Activated T-cell treated with anti-CD3 and anti-CD28 coated beads for 4 hours (primary cell): ENCODE data around the gene COL27A1.

Experiments used
- DNase-seq: peaks from one replicate; pipeline ENCODE4 v3.0.0-alpha.2; 2020

Gene COL27A1

DNA sequence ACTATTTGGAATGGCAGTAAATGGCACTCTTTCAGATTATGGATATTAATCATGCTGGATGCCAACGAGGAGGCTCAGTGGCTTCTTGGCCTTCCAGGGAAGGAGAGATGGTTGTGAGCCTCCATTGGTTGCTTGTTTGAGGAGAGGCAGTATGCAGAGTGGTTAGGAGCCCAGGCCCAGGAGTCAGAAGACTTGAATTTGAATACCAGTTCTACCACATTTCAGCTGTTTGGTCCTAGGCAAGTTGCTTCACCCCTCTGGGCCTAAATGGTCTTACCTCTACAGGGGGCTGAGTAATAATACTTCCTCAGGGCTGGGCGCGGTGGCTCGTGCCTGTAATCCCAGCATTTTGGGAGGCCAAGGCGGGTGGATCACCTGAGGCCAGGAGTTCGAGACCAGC, 52.5 kb downstream of the COL27A1 start:
- DNase-seq, result no peak

- DNase-seq, result no peak
Observed at GRCh38 chr9:114209151-114209550, 53.8 kb downstream of the COL27A1 start.

- DNase-seq, result no peak
Observed at GRCh38 chr9:114210136-114210535, 54.8 kb downstream of the COL27A1 start.

DNA sequence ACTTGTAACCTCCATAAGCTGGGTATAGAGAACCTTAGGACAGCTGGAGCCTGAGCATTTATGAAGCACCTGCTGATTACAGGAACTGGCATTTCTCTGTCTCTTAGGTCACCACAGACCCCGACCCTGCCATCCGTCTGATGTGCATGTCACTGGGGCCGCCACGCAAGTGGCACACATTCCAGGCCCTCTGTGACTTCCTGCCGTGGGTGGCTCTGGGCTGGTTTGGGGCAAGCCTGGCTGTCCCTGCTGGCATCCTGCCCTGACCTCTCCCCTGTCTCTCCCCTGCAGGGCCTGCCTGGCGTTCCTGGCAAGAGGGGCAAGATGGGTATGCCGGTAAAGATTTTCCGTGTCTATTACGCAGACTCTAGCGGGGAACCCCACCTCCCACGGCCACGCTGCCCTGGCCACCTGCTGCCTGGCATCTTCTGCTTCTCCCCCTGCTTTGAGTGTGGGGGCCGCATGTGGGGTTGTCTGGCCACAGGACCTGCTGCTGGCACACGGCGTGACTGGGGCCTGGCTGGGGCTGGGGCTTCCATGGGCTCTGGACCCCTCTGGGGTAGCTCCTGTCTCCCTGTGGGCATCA, 55.4 kb downstream of the COL27A1 start:
- DNase-seq, result no peak

DNA sequence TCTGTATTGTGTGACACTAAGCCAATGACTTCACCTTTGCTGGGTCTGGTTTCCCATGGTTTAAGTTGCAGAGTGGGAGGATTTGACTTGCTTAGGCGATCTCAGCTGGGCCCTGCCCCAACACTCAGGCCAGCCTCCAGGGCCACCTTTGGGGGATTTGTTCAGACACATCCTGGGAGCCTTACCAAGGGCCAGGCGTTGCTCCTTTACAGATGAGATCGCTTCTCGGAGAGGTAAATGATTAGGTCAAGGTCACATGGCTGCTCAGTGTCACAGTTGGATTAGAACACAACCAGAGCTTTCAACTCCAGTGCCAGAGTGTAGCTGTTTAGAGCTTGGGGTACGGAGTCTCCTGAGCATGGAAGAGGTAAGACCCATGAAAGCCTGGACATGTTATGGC, 57.5 kb downstream of the COL27A1 start:
- DNase-seq, result no peak

DNA sequence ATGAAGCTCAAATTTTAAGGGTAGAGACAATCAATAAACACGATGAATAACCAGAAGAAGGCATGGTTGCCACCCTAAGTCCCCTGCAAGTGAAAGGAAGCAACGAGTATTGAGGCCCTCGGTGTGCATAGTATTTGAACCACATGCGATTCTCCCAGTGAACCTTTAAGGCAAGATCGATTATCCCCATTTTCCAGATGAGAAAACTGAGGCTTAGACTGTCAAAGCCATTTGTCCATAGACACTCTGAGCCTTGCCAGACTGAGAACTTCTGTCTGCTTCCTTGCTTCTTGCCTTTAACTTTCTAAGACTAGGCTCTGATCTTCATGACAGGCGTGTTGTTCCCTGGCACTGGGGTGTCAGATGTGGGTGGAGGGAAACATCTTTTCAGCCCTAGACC, 58.2 kb downstream of the COL27A1 start:
- no peak for DNase-seq

DNA sequence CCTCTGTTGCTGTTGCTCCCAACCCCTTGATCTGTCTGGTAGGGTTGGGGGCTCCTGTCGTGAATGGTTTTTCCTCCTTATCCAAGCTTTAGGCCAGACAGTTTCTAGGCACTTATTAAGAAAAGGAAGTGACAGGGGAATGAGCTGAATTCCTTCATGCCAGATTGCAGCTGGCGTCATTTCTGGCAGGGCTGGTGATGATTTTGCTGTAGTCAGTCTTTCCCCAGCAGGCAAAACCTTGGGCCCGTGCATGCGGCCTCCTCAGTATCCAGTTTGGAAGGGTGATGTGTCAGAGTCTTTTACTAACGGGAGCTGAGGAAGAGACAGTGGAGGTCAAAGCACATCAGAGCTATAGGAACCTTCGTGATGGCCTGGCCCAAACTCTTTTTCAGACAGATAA, 58.8 kb downstream of the COL27A1 start:
- DNase-seq, result no peak

GRCh38 chr9:114214686-114215414, 59.5 kb downstream of the COL27A1 start:
- no peak for DNase-seq

- DNase-seq, result no peak
Observed at GRCh38 chr9:114216081-114216480, 60.7 kb downstream of the COL27A1 start.

GRCh38 chr9:114216976-114217375, 61.6 kb downstream of the COL27A1 start:
- no peak for DNase-seq

DNA sequence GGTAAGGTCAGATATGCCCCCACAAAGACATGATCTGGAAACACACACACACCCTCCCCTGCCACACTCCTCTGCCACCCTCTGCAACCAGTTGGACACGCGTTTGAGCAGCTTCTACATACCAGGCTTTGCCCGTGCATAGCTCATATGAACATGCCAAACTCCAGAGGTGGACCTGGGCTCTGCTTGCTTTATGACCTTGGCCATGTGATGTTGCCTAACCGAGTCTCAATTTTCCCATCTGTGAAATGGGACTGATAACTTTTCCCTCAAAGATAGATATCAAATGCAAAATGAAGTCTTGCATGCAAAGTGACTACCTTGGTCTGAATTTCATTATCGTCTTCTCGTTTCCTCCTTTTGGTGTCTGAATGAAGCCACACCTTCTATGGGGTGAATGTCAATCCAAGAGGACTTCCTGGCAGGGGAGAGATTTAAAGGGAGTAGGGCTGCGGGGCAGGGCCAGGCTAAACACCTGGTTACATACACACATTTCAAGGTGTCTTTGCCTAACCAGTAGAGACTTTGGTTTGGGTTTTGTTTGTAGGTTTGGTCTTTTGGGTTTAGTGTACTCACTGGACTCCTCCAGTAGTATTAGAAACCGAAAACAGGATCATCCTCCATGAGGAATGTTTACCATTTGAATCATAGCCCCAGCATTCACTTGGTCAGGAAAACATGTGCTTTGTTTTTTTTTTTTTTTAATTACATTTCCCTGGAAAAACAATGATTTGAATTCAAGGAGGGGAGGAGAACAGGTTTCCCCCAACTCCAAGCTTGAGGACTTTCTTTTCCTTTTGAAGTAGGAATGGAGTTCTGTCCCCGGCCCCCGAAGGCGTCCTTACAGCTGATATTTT, 63.2 kb downstream of the COL27A1 start:
- no peak for DNase-seq

- DNase-seq, result no peak
Observed at GRCh38 chr9:114220061-114220541, 64.8 kb downstream of the COL27A1 start.

DNA sequence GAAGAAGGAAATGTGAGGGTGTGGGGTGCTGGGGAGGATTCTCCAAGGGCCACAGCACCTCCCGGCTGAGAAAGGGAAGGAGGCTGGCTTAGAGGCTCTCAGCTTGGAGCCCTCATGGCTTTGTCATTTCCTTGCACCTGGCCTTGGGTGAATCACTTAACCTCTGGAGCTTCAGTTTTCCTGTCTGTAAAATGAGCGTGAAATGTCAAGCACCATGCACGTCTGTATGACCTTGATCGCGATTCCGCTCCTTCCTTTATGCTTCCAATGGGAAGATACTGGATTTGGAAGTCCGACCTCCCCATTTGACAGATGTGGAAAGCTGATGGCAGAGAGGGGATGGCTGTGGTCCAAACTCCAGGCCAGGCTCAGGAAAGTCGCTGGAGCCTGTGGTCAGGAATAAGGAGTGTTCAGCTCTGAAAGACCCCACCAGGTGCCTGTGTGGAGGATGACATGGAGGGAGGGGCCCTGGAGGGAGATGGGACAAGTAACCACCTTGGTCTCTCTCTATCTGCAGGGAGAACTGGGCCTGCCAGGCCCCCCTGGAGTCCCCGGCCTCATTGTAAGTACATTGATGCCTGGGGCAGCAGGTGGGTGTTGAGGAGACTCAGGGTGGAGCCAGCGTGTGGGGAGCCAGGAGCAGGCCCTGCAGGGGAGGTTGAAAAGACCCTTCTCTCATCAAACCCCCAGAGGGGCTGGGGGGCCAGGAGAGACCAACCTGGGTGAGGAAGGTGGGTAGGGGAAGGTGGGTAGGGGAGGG, 66.5 kb downstream of the COL27A1 start:
- no peak for DNase-seq

DNA sequence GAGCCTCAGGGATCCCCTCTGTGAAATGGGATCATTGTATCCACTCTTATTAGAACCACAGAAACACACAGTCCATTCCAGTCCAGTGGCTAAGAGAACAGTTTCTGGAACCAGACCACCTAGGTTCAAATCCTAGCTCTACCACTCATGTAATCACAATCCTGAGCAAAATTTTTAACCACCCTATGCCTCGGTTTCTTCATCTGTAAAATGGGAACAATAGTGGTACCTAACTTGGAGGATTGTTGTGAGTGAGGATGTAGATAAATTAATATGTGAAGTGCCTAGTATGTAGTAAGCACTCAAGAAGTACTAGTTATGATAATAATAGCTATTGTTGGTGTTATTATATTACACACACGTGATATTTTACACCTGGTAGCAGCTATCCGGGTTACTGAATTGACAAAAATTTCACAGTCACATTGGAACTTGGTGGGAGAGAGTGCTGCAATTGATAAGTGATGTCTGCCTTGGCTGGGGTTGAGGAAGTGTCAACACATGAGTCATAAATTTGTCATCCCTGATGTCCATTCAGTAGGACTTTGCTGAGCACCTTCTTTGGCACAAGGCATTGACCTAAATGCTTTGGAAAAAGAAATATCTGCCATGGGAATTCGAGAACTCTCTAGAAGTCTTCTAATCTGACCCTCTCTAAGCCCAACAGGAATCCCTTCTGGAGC, 68.4 kb downstream of the COL27A1 start:
- no peak for DNase-seq

GRCh38 chr9:114224247-114224610, 68.9 kb downstream of the COL27A1 start:
- no peak for DNase-seq

DNA sequence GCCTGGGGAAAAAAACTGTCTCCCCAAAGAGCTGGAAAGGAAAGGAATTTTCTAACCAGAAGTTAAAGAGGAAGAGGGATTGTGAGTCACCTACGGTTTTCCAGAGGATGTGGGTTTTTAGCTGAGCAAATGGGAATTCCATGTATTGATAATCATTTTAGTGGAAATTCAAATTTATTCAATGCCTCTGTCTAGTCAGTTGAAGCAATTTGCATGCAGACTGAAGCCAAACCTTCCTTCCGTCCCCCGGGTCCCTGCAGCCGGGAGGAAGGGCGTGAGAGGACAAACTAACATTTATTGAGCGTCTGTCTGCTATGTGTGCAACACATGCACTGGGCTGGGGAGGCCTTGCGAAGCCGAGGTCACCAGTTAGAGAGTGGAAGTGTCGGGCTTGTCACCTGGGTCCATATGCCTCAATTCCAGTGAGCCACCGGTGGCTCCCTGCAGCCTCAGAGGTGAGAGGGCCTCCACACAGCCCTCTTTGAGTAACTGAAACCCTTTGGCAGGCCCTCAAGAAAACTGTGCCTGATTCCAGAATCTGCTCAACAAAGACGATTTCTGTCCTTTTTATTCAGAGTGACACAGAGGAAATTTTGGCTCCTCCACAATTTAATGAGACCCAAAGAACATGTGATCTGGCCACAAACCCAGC, 70.3 kb downstream of the COL27A1 start:
- DNase-seq, result no peak

- DNase-seq, result no peak
Observed at GRCh38 chr9:114226246-114227055, 71.1 kb downstream of the COL27A1 start.

DNA sequence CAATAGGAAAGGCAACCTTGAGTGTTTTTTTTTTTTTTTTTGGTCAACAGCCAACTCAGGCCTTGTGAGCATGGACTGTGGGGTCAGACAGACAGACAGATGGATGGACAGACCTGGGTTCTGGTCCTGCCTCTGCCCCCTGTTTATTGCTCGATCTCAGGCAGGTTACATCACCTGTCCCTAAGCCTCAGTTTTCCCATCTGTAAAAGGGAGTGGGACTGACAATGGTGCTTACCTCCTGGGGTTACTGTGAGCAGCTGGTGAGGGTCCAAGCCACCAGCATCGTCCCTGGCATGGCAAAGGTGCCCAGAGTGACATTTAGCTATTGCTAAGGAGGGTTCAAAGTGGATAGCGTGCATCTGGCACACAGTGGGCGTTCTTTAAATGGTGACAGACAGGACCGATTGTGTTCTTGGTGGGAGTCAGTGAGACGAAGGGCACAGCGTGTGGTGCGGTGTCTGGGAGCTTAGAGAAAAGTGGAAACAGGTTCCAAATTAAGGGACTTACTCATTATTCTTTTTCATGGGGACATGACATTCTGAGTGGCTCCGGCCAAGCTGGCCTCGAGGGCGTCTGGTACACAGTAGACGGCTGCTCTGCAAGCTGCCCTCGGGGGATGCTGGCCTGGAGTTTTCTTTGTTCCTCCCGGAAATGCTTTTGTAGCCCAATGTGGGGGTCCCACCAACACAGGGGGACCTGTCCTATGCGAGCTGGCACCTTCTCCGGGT, 72.1 kb downstream of the COL27A1 start:
- DNase-seq, result no peak

DNA sequence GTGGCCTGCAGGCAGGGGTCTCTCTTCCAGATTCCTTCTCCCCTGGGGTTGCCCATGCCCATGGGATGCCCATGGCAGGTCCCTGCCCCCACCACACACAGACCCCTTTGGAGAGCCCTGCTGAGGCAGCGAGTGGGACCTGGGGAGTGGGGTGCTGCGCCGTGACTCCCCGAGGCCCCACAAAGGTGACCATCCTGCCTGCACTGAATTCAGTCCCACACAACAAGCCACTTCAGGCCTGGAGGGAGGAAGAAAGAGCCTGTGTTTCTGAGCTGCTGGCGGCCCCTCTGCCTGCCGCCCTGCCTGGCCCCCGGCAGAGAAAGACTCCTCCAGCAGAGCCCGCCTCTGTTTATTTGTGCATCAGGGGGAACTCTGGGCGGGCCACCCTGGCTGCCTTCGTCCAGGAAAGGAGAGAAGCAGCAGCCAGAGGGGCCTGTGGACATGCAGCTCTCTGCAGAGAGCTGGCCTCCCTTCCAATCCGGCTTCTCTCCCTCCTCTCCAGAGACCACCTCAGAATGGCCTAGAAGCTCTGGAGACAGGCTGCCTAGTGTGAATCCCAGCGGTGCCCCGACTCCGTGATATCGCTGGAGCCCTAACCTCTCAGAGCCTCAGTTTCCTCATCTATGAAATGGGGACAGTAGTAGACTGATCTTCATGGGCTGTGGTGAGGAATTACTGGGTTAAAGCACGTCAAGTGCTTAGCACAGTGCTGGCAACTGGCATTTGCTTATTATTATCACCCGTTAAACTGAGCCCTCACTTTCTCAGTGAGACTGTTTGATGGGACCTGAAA, 72.9 kb downstream of the COL27A1 start:
- no peak for DNase-seq
